ENCODE measurements around the gene SUPT5H. TPM values are rescaled to one million over a fixed set of nuclear protein-coding genes. Genes with fewer than 3 reads are reported as not detected.
A peak's percentile ranks its signal among the peaks of the same experiment; 100 is the strongest.

SUPT5H gene
- total RNA-seq, 1 donor from 2014 or later, result 102 TPM

DNA sequence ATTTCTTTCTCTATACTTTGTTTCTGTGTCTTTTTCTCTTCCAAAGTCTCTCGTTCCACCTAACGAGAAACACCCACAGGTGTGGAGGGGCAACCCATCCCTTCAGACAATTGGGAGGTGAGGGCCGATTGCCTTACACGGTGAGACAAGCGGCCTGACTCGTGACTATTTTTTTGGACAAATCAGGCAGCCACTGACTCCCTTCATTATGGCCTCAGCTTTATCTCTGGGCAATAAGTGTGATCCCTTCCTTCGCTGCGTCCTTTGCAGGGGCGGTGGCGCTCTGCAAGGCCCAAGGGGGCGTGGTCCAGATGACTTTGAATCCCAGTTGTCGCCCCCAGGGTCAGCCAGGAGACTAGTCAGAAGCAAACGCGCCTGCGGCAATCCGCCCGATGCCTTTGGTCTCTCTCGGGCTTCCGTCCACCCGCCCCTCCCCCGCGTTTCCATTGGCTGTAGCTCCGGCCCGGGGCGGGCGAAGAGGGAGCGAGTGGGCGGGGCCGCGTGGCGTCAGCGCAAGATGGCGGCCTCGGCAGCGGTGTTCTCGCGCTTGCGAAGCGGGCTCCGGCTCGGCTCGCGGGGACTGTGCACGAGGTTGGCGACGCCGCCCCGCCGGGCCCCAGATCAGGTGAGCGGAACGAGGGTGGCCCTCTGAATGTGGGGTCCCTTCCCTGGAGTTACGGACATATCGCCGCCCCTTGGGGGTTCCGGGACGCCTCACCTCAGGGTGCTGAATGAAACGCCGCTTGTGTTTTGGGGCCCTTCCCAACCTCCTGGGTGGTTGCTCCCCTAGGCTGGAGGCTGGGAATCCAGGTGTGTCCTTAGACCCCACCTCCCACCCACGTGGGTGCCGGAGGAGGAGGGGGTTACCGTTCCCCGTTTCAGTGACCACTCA is 35.2 kb downstream of the SUPT5H start, which contains the start of gene TIMM50:
Gene TIMM50, plus strand, starts transcription at position 502 of the 892 bp plus-strand sequence. Its CDS starts 16 bp downstream, at position 518.
- DNase-seq (ENCODE audit: low spot score) (peak; percentile 99), ATAC-seq (peak; percentile 99)
- intact Hi-C loops (cut with DNase I), result no loop called here

DNA sequence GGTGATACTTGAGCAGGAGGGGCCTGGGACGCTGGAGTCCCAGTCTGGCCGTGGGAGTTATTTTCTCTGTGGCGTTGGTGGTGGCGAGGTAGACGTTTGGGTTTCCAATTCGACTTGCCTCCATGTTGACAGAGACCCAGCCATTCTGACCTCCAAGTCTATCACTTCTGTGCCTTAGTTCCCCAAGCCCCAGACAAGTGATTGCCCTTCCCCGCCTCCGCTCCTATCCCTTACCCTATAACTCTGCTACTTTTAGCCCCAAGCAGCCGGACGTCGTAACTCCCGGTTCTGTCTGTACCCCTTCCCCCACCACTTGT is 35.8 kb downstream of the SUPT5H start:
- DNase-seq (ENCODE audit: low spot score), result no peak
- intact Hi-C loops (cut with DNase I), result no loop called here
- no peak for ATAC-seq

DNA sequence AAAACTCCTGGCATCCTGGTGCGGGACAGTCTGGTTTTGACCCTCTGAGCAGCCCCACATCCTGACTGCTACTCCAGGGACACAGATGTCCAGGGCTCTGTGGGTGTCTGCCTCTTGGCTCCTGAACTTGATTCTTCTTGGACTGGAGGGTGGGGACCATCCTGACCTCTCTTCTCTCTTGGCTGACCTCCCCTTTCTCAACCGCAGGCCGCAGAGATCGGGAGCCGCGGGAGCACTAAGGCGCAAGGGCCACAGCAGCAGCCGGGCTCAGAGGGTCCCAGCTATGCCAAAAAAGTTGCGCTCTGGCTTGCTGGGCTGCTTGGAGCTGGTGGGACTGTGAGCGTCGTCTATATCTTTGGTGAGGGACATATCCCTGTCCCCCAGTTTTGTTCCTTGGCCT is 36.3 kb downstream of the SUPT5H start:
- no peak for ATAC-seq
- intact Hi-C loops (cut with DNase I), result no loop called here
- no peak for DNase-seq (ENCODE audit: low spot score)

DNA sequence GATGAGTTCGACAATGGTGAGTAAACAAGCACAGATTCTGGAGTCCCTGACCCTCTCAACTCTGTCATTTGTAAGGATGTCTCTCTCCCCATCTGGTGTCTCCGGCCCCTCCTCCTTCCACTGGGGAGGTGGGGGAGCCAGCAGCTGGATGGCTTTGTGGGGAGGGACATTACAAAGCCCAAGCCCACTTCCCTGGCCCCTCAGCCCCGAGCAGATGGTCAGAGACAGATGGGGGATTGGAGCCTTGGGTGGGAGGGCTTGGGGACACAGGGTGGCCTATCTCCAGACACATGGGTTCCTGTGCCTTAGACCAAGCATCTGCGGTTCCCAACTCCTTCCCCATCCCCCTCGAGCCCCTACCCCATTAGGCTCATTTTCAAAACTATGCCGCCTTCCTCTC is 37.8 kb downstream of the SUPT5H start:
- intact Hi-C loops (cut with DNase I), result no loop called here
- ATAC-seq (no peak), DNase-seq (ENCODE audit: low spot score) (no peak)

DNA sequence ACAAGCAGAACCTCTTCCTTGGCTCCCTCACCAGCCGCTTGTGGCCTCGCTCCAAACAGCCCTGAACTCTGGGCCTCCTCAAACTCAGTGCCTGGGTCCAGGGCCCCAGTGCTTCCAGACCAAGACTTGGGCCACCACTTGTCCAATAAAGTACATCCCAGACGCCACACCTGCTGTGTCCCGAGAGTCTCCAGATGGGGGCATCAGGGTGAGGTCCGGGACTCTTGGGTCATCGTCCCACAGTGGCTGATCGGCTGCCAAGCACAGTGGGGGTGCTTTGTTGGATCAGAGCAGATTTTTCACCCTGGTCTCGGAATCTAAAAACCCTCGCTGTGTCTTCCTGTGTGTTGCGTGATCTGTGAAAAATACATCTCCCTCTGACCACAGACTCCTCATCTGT is 44.4 kb downstream of the SUPT5H start:
- ATAC-seq, result no peak
- intact Hi-C loops (cut with DNase I), result no loop called here
- no peak for DNase-seq (ENCODE audit: low spot score)

DNA sequence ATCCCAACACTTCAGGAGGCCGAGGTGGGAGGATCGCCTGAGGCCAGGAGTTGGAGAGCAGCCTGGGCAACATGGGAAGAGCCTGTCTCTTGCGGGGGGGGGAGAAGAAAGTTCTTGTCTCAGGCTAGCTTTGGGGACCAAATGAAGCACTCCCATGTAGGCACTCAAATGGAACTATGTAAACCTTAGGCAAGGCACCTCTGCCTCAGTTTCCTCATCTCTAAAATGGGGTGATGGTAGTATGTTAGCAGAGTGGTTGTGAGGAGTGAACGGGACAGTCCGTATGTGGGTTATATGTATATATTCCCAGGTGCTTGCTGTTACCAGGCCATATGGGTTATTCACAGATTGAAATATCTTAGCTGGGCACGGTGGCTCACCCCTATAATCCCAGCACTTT is 46.8 kb downstream of the SUPT5H start:
- DNase-seq (ENCODE audit: low spot score) (no peak), ATAC-seq (no peak)
- intact Hi-C loops (cut with DNase I), result no loop called here

DNA sequence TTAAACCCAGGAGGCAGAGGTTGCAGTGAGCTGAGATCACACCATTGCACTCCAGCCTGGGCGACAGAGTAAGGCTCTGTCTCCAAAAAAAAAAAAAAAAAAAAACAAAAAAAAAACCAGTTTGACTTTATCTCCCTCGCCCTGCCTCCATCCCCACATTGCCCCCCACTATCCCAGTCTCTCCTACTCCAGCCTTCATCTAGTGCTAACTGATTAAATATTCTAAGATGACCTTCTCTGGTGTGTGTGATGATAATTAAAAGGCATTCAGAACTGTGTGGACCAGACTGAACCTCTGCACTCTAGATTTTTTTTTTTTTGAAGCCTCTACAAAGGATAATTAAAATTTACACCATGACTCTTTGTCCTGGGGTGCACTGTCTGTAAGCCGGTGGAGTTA is 47.4 kb downstream of the SUPT5H start:
- intact Hi-C loops (cut with DNase I), result no loop called here
- DNase-seq (ENCODE audit: low spot score) (no peak), ATAC-seq (no peak)

DNA sequence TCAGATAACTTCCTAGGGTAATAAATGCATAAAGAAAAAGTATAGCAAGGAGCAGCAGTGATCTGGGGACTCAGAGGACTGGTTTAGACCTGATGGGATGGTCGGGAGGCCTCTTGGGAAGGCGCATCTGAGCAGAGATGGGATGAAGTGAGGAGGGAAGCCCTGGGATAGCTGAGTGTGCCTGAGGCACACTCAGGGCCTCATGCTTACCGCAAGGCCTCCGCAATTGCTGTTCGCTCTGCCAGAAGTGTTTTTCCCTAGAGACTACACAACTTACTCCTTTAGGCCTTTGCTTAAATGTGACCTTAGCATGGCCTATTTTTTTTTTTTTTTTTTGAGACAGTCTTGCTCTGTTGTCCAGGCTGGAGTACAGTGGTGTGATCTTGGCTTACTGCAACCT is 49.3 kb downstream of the SUPT5H start:
- intact Hi-C loops (cut with DNase I), result no loop called here
- ATAC-seq, result no peak
- no peak for DNase-seq (ENCODE audit: low spot score)

DNA sequence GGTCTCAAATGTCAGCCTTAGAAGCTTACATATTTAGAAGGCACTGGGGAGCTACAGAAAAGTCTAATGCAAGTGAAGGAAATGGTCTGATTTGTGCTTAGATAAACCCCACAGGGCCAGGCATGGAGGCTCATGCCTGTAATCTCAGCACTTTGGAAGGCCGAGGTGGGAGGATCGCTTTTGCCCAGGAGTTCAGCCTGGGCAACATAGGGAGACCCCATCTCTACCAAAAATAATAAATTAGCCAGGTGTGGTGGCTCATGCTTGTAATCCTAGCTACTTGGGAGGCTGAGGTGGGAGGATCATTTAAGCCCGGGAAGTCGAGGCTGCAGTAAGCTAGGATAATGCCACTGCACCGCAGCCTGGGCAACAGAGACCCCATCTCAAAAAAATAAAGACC is 50.7 kb downstream of the SUPT5H start:
- intact Hi-C loops (cut with DNase I), result no loop called here
- no peak for ATAC-seq
- no peak for DNase-seq (ENCODE audit: low spot score)

DNA sequence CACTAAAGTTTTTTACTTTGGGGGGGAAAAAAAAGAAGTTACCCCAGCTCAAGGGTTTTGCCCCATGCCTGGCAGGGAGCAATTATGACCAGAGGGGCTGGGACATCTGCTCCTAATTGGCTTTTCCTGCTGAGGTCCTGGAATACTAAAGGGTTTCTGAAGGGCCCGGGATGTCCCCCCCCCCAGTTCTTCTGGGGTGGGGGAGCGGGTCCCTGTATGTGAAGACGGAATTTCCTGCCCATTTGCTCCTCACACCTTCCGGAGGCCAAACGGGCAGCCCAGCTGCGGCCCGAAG is 52.3 kb downstream of the SUPT5H start:
- DNase-seq (ENCODE audit: low spot score) (no peak), ATAC-seq (no peak)
- intact Hi-C loops (cut with DNase I), result no loop called here

DNA sequence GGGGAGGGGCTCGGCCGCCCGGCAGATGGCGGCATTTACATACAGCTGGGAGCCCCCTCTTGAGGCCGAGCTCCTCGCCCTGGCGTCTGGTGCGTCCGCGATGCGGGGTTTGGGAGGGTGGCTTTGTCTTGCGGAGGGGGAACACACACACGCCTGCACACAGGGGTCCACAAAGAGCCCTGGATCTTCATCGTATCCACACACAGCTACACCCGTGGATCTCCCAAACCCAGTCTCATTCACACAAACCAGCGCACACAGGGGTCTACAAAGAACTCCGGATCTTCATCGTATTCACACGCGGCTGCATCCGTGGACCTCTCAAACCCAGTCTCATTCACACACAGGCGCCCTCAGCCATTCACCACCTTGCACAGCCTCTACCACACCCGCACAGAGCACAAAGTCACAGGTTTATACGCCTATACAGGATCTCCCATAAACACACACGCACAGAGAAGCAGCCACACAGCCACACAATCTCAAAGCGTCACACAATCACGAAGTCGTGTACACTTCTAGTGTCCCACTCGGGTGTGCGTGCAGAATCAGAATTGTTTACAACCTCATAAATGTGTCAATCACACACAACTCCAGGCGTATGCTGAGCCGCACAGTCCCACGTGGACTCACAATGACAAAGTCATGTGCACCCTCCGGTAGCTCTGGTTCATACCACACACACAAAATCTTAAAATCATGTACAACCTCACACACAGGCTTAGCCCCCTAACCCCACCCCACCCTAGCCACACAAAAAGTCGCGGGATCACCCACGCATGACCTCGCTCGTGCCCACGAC is 52.8 kb downstream of the SUPT5H start:
- intact Hi-C loops (cut with DNase I), result no loop called here
- ATAC-seq (peak; percentile 64), DNase-seq (ENCODE audit: low spot score) (no peak)

DNA sequence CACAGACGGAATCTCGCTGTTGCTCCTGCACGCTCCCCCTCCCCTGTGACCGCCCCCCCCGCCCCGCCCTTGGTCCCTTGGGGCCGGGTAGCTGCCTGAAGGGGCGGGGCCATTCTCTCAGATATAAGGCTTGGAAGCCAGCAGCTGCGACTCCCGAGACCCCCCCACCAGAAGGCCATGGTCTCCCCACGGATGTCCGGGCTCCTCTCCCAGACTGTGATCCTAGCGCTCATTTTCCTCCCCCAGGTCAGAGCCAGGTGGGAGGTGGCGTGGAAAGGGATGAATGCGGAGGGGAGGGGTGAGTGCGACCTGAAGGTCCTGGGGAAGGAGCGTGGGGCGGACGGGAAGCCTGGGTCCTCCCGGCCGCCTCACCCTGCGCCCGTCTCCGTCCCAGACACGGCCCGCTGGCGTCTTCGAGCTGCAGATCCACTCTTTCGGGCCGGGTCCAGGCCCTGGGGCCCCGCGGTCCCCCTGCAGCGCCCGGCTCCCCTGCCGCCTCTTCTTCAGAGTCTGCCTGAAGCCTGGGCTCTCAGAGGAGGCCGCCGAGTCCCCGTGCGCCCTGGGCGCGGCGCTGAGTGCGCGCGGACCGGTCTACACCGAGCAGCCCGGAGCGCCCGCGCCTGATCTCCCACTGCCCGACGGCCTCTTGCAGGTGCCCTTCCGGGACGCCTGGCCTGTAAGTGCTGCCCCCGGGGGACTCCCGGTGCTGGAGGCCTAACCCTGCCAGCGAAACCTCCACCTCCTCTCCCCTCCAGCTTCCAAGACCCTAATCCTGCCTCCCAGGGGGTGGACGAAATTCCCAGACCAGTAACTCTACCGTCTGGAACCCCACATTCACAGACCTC is 53.6 kb downstream of the SUPT5H start, which contains the start of gene DLL3:
Gene DLL3, plus strand, starts transcription at position 150 of the 845 bp plus-strand sequence. Its CDS starts 28 bp downstream, at position 178.
- ATAC-seq, result no peak
- intact Hi-C loops (cut with DNase I), result no loop called here
- no peak for DNase-seq (ENCODE audit: low spot score)

DNA sequence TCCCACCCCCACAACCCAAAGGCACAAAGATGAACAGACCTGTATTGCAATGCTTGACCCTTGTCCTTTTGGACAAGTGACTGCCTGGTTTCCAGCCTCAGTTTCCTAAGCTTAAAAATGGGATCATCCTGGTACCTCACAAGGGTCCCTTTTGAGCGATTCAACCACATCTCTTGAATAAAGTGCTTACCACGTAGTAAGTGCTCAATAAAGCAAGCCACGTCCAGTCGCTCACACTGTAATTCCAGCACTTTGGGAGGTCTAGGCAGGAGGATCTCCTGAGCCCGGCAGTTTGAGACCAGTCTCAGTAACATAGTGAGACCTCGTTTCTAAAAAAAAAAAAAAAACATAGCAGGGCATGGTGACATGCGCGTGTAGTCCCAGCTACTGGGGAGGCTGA is 54.5 kb downstream of the SUPT5H start:
- intact Hi-C loops (cut with DNase I), result no loop called here
- ATAC-seq (no peak), DNase-seq (ENCODE audit: low spot score) (no peak)

DNA sequence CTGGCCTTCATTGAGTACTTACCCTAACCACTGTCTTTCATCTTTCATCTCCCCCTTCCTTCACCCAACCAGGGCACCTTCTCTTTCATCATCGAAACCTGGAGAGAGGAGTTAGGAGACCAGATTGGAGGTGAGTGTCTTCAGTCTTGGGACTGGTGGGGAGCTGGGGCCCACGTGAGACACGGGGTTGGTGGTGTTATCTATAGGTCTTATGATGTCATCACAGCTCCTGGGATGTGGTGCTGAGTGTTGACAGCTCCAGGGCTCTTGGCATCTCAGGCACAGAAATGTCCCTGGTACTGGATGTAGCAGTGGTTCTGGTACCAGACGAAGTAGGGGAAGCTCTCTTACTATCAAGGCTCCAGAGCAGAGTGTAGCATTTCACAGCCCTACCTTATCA is 55.2 kb downstream of the SUPT5H start:
- ATAC-seq (no peak), DNase-seq (ENCODE audit: low spot score) (no peak)
- intact Hi-C loops (cut with DNase I), result no loop called here

DNA sequence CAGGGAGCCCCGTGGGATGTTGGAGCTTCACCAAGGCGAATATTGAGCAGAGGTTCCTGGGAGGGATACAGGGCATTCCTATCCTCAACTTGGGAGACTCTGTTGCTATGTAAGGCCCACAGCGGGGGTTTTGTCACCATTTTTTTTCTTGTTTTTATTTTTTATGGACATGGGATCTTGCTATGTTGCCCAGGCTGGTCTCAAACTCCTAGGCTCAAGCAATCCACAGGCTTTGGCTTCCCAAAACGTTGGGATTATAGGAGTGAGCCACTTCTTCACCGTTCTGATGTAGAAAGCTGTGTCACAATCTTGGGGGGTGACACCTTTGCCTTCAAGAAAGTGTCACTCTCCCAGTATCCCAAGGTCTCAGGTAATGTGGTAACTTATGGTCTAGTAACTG is 56.0 kb downstream of the SUPT5H start:
- DNase-seq (ENCODE audit: low spot score), result no peak
- intact Hi-C loops (cut with DNase I), result no loop called here
- no peak for ATAC-seq

DNA sequence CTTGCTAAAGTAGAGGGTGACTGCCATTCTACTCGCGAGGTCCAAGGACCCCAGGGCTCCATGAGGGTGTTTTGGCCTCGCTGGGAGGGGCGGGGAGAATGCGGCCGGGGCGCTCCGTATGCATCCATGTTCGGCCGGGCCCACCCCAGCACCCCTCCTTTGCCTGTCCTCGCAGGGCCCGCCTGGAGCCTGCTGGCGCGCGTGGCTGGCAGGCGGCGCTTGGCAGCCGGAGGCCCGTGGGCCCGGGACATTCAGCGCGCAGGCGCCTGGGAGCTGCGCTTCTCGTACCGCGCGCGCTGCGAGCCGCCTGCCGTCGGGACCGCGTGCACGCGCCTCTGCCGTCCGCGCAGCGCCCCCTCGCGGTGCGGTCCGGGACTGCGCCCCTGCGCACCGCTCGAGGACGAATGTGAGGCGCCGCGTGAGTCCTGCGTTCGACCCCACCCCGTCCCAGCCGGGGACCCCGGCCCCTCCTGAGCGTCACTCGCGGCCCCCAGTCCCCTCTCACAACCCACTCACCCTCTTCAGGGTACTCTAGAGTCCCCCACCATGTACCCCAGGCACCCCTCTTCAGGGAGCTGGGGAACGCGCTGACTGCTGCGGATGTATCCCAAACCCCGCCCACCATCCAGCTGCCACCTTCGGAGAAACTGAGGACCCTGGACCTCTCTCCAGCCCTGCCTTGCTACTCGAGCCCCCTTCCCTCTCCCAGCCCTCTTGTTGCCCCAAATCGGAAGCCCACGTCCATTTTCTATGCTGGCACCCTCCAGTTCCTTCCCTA is 57.4 kb downstream of the SUPT5H start:
- ATAC-seq, result peak; percentile 72
- peak; percentile 67 for DNase-seq (ENCODE audit: low spot score)
- intact Hi-C loops (cut with DNase I), result no loop called here

DNA sequence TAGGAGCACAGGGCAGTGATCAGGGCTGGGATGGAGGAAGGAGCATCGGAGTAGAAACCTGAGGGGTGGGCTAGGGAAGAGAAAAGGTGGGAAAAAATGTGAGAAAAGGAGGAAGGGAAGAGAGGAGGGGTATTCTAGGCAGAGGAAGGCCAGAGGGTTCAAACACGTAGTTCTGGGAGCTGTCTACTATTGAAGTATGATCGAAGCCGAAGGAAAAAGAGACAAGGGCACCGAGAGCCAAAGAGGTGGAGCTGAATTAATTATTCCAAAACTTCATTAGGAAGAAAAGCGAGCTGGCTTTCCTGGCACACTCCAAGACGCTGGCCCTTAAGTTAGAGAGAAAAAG is 61.2 kb downstream of the SUPT5H start:
- intact Hi-C loops (cut with DNase I), result no loop called here
- no peak for DNase-seq (ENCODE audit: low spot score)
- no peak for ATAC-seq

DNA sequence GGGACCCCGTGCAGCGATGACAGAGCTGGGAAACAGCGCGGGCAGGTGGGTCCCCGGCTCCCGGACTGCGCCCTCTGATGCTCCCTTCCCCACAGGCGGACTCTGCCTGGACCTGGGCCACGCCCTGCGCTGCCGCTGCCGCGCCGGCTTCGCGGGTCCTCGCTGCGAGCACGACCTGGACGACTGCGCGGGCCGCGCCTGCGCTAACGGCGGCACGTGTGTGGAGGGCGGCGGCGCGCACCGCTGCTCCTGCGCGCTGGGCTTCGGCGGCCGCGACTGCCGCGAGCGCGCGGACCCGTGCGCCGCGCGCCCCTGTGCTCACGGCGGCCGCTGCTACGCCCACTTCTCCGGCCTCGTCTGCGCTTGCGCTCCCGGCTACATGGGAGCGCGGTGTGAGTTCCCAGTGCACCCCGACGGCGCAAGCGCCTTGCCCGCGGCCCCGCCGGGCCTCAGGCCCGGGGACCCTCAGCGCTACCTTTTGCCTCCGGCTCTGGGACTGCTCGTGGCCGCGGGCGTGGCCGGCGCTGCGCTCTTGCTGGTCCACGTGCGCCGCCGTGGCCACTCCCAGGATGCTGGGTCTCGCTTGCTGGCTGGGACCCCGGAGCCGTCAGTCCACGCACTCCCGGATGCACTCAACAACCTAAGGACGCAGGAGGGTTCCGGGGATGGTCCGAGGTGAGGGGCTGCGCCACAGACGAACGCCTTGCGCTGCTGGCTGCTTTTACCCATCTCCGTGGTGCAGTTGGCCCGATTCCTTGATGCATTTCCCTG is 61.7 kb downstream of the SUPT5H start:
- intact Hi-C loops (cut with DNase I), result no loop called here
- no peak for ATAC-seq
- no peak for DNase-seq (ENCODE audit: low spot score)
